ENCODE data around the gene ABCG1. TPM values are rescaled to one million over a fixed set of nuclear protein-coding genes. Genes with fewer than 3 reads are reported as not detected.

Gene ABCG1
- total RNA-seq, 3 donors from 2014 or later: 10.6 to 26.2 (median 23.7) TPM

GRCh38 chr21:42311160-42311559, 92.2 kb downstream of the ABCG1 start:
- Histone ChIP-seq H3K4me3 (no peak overlapping the region), H3K27me3 (peaks cover 0 to 8% of the 10 kb centered on the region in 2 donors), H3K36me3 (no peaks in the 10 kb centered on the region), H3K27ac (no peak overlapping the region), H3K9me3 (no peaks in the 10 kb centered on the region), H3K4me1 (no peaks in the 10 kb centered on the region)
- no peak for DNase-seq (ENCODE audit: low spot score in 2 of 2)
- TF ChIP-seq POLR2AphosphoS5 (IDR thresholded peaks at IDR 0.05) (no peak), POLR2A (IDR thresholded peaks at IDR 0.05) (no peak), CTCF (IDR thresholded peaks at IDR 0.05) (no peak)
- intact Hi-C loops (cut with DNase I; ENCODE audit: low total_unique reads): loop anchor here (10.0 kb wide), 1 partner anchor 1186 kb away; no protein-coding TSS in a partner anchor

GRCh38 chr21:42311816-42312625, 93.1 kb downstream of the ABCG1 start:
- peaks cover 0 to 8% of the 10 kb centered on the region in 2 donors for H3K27me3 ChIP-seq
- H3K9me3 ChIP-seq: no peaks in the 10 kb centered on the region
- H3K4me3 ChIP-seq: no peak overlapping the region
- no peak for TF ChIP-seq POLR2AphosphoS5 (IDR thresholded peaks at IDR 0.05)
- TF ChIP-seq CTCF (IDR thresholded peaks at IDR 0.05): no peak
- DNase-seq (ENCODE audit: low spot score in 2 of 2): no peak
- no peaks in the 10 kb centered on the region for H3K4me1 ChIP-seq
- H3K36me3 ChIP-seq: no peaks in the 10 kb centered on the region
- no peak overlapping the region for H3K27ac ChIP-seq
- intact Hi-C loops (cut with DNase I; ENCODE audit: low total_unique reads): loop anchor here (10.0 kb wide), 1 partner anchor 1187 kb away; no protein-coding TSS in a partner anchor

GRCh38 chr21:42312626-42313104, 93.7 kb downstream of the ABCG1 start:
- DNase-seq (ENCODE audit: low spot score in 2 of 2): no peak
- peak overlapping the region in 1 of 2 donors; percentile 3 for H3K27ac ChIP-seq
- H3K4me3 ChIP-seq: no peak overlapping the region
- H3K9me3 ChIP-seq: no peaks in the 10 kb centered on the region
- TF ChIP-seq CTCF (IDR thresholded peaks at IDR 0.05) (no peak), POLR2AphosphoS5 (IDR thresholded peaks at IDR 0.05) (no peak), POLR2A (IDR thresholded peaks at IDR 0.05) (no peak)
- intact Hi-C loops (cut with DNase I; ENCODE audit: low total_unique reads): loop anchor here (10.0 kb wide), 1 partner anchor 1188 kb away; no protein-coding TSS in a partner anchor
- H3K36me3 ChIP-seq: no peaks in the 10 kb centered on the region
- peaks cover 0 to 3% of the 10 kb centered on the region in 2 donors for H3K27me3 ChIP-seq
- no peaks in the 10 kb centered on the region for H3K4me1 ChIP-seq

- H3K27ac ChIP-seq: no peak overlapping the region
- no peaks in the 10 kb centered on the region for H3K36me3 ChIP-seq
- no peaks in the 10 kb centered on the region for H3K4me1 ChIP-seq
- intact Hi-C loops (cut with DNase I; ENCODE audit: low total_unique reads): loop anchor here (10.0 kb wide), 1 partner anchor 1189 kb away; no protein-coding TSS in a partner anchor
- H3K4me3 ChIP-seq: peak overlapping the region in 1 of 3 donors; percentile 19
- no peak for DNase-seq (ENCODE audit: low spot score in 2 of 2)
- TF ChIP-seq CTCF (IDR thresholded peaks at IDR 0.05) (no peak), POLR2A (IDR thresholded peaks at IDR 0.05) (no peak), POLR2AphosphoS5 (IDR thresholded peaks at IDR 0.05) (no peak)
- no peaks in the 10 kb centered on the region for H3K27me3 ChIP-seq
- no peaks in the 10 kb centered on the region for H3K9me3 ChIP-seq
These were observed 94.6 kb downstream of the ABCG1 start for GRCh38 chr21:42313501-42313969.
